ENCODE results near the gene DYNC1H1. TPM values are rescaled to one million over a fixed set of nuclear protein-coding genes. Genes with fewer than 3 reads are reported as not detected.

Gene DYNC1H1
- total and polyA plus RNA-seq, 2 donors (not counting 1 experiment from before 2014, with no cell fraction given) = 73.2 to 257 TPM

DNA sequence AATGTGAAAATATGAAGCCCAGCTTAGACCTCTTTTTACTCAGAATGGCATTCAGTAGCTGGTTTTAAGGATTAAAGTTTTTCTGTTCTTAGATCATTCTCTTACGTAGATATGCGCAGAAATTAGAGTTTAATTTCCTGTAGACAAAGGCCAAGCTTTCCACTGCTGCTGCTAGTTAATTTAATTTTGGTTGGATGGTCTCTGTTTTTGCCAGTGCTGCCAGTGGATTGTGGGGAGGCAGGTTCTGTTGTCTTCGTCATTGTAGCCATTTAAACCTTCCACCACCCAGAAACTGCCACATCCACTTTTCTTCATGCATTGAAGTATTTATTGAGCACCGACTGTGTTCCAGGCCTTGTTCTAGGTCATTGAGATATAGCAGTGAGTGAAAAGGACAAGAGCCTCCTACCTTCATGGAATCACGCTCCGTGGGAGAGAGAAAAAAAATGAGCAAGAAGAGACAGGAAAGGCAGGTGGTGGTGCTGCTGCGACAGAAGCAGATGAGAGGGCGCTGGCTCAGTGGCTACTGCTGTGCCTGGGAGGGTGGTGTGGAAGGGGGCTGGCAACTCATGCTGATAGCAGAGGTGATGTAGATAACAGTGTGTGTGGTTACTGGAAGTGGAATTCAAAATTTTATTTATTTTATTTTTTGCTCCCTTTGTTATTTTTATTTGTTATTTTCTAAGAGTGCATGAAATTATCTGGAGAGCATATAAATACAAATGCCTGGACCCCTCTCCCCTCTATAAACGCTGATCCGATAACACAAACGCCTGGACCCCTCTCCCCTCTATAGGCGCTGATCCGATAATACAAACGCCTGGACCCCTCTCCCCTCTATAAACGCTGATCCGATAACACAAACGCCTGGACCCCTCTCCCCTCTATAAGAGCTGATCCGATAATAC, 33.3 kb downstream of the DYNC1H1 start:
- no peak for DNase-seq
- 95% methylated on average over 12 of the region's 18 CpGs for WGBS (ENCODE audit: insufficient coverage)
- intact Hi-C loops (cut with micrococcal nuclease) = no loop called here
- ChIA-PET CTCF (no interaction called here), POLR2A (no interaction called here)
- peaks cover 11% of the 10 kb centered on the region for H3K4me1 Mint-ChIP-seq
- no peaks in the 10 kb centered on the region for H3K9me3 Mint-ChIP-seq (ENCODE audit: insufficient read depth)
- no peak overlapping the region for H3K4me3 Mint-ChIP-seq
- ATAC-seq (ENCODE audit: low read depth) = no peak
- Histone ChIP-seq H3K4me3 (ENCODE audit: control extremely low read depth in 1 of 5, extremely low read depth in 1 of 5, insufficient read depth in 1 of 5, low read depth in 2 of 5, low read length in 4 of 5) (no peak overlapping the region), H4K20me1 (ENCODE audit: control insufficient read depth, insufficient read depth, low read length, poor library complexity, severe bottlenecking) (peaks cover 10% of the 10 kb centered on the region), H3K9ac (ENCODE audit: low read length) (no peak overlapping the region), H3K36me3 (replicated peaks in 1 of 2; ENCODE audit: control extremely low read depth in 1 of 2, control insufficient read depth in 1 of 2, extremely low read depth in 1 of 2, insufficient read depth in 2 of 2, low read length in 1 of 2) (peaks cover 5 to 80% of the 10 kb centered on the region in 2 experiments), H3K79me2 (ENCODE audit: control insufficient read depth, insufficient read depth, low read length) (peaks cover 11% of the 10 kb centered on the region), H3K27me3 (replicated peaks in 1 of 4; ENCODE audit: control extremely low read depth in 1 of 4, control insufficient read depth in 3 of 4, insufficient read depth in 4 of 4, low read length in 3 of 4) (no peaks in the 10 kb centered on the region), H3K9me3 (ENCODE audit: control extremely low read depth in 1 of 3, control insufficient read depth in 2 of 3, insufficient read depth in 1 of 3, low read length in 2 of 3) (no peaks in the 10 kb centered on the region), H2AFZ (ENCODE audit: insufficient read depth, low read depth, low read length, poor library complexity, severe bottlenecking) (no peak overlapping the region), H3K4me2 (replicated peaks; ENCODE audit: low read depth, low read length, poor library complexity, severe bottlenecking) (no peak overlapping the region), H3K27ac (ENCODE audit: low read length in 2 of 2) (no peak overlapping the region), H3K4me1 (ENCODE audit: control insufficient read depth in 2 of 2, insufficient read depth in 2 of 2, low read length in 2 of 2) (peaks cover 5 to 6% of the 10 kb centered on the region in 2 donors)
- TF ChIP-seq, protein P1, sequence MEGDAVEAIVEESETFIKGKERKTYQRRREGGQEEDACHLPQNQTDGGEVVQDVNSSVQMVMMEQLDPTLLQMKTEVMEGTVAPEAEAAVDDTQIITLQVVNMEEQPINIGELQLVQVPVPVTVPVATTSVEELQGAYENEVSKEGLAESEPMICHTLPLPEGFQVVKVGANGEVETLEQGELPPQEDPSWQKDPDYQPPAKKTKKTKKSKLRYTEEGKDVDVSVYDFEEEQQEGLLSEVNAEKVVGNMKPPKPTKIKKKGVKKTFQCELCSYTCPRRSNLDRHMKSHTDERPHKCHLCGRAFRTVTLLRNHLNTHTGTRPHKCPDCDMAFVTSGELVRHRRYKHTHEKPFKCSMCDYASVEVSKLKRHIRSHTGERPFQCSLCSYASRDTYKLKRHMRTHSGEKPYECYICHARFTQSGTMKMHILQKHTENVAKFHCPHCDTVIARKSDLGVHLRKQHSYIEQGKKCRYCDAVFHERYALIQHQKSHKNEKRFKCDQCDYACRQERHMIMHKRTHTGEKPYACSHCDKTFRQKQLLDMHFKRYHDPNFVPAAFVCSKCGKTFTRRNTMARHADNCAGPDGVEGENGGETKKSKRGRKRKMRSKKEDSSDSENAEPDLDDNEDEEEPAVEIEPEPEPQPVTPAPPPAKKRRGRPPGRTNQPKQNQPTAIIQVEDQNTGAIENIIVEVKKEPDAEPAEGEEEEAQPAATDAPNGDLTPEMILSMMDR (IDR thresholded peaks at IDR 0.05) = no peak
- no peak for TF ChIP-seq EZH2 (IDR thresholded peaks at IDR 0.05; ENCODE audit: borderline replicate concordance, insufficient read depth, low read depth, low read length, poor library complexity, severe bottlenecking)
- H3K27ac Mint-ChIP-seq = no peak overlapping the region
- no peaks in the 10 kb centered on the region for H3K27me3 Mint-ChIP-seq

- 99% methylated on average over 10 of the region's 12 CpGs for WGBS (ENCODE audit: insufficient coverage)
- ATAC-seq (ENCODE audit: low read depth) = no peak
- Histone ChIP-seq H3K36me3 (replicated peaks in 1 of 2; ENCODE audit: control extremely low read depth in 1 of 2, control insufficient read depth in 1 of 2, extremely low read depth in 1 of 2, insufficient read depth in 2 of 2, low read length in 1 of 2) (peaks cover 14 to 84% of the 10 kb centered on the region in 2 experiments), H3K27ac (ENCODE audit: low read length in 2 of 2) (no peak overlapping the region), H2AFZ (ENCODE audit: insufficient read depth, low read depth, low read length, poor library complexity, severe bottlenecking) (no peak overlapping the region), H4K20me1 (ENCODE audit: control insufficient read depth, insufficient read depth, low read length, poor library complexity, severe bottlenecking) (no peaks in the 10 kb centered on the region), H3K9me3 (ENCODE audit: control extremely low read depth in 1 of 3, control insufficient read depth in 2 of 3, insufficient read depth in 1 of 3, low read length in 2 of 3) (no peaks in the 10 kb centered on the region), H3K79me2 (ENCODE audit: control insufficient read depth, insufficient read depth, low read length) (peaks cover 5% of the 10 kb centered on the region), H3K4me1 (ENCODE audit: control insufficient read depth in 2 of 2, insufficient read depth in 2 of 2, low read length in 2 of 2) (no peaks in the 10 kb centered on the region), H3K4me2 (replicated peaks; ENCODE audit: low read depth, low read length, poor library complexity, severe bottlenecking) (no peak overlapping the region), H3K27me3 (replicated peaks in 1 of 4; ENCODE audit: control extremely low read depth in 1 of 4, control insufficient read depth in 3 of 4, insufficient read depth in 4 of 4, low read length in 3 of 4) (no peaks in the 10 kb centered on the region), H3K4me3 (ENCODE audit: control extremely low read depth in 1 of 5, extremely low read depth in 1 of 5, insufficient read depth in 1 of 5, low read depth in 2 of 5, low read length in 4 of 5) (no peak overlapping the region), H3K9ac (ENCODE audit: low read length) (no peak overlapping the region)
- Mint-ChIP-seq H3K4me3 (no peak overlapping the region), H3K27me3 (no peaks in the 10 kb centered on the region), H3K27ac (no peak overlapping the region), H3K9me3 (ENCODE audit: insufficient read depth) (no peaks in the 10 kb centered on the region), H3K4me1 (no peaks in the 10 kb centered on the region)
- ChIA-PET CTCF (no interaction called here), POLR2A (no interaction called here)
- TF ChIP-seq, protein P1 (IDR thresholded peaks at IDR 0.05) = no peak
- TF ChIP-seq EZH2 (IDR thresholded peaks at IDR 0.05; ENCODE audit: borderline replicate concordance, insufficient read depth, low read depth, low read length, poor library complexity, severe bottlenecking) = no peak
- intact Hi-C loops (cut with micrococcal nuclease) = no loop called here
- no peak for DNase-seq
Measured at GRCh38 chr14:102000902-102001301, 36.5 kb downstream of the DYNC1H1 start.
